ENCODE measurements around the gene MAGEB1. TPM values are rescaled to one million over a fixed set of nuclear protein-coding genes. Genes with fewer than 3 reads are reported as not detected.

MAGEB1 gene
- total RNA-seq, 2 experiments from 2014 or later, result not detected

Other genes starting within 250 kb of the MAGEB1 start
- gene MAGEB2, start 31.6 kb upstream of the MAGEB1 start, total RNA-seq, result not detected
- not detected for gene MAGEB3, start 16.5 kb upstream of the MAGEB1 start, total RNA-seq
- not detected for gene MAGEB4, start 5.1 kb upstream of the MAGEB1 start, total RNA-seq
- gene NR0B1, start 62.2 kb downstream of the MAGEB1 start, total RNA-seq, result not detected